Endothelial cell of umbilical vein (primary cell): ENCODE data around the gene NDUFAF2. TPM values are rescaled to one million over a fixed set of nuclear protein-coding genes. Genes with fewer than 3 reads are reported as not detected.

Experiments used
- BruUV-seq: library from RNA; stranded (reverse); fragments of 400-500 nt; replicated peaks from 2 replicates; lab custom pipeline; 2021; lab: Mats Ljungman, UMichigan
- CTCF ChIA-PET: fragments of 300-600, 350-600 bp; sonication (Branson Sonifier 250); formaldehyde crosslinking; loops from one replicate; lab custom pipeline; 2021; ENCODE audit warnings: antibody characterized with exemption, inconsistent platforms; lab: Charles Lee
- POLR2A ChIA-PET: fragments of 300-600, 350-600 bp; sonication (Branson Sonifier 250); formaldehyde crosslinking; loops from one replicate; lab custom pipeline; 2021; ENCODE audit warnings: antibody characterized with exemption, inconsistent platforms; lab: Charles Lee
- DNase-seq: peaks from one replicate; pipeline ENCODE4 v3.0.0-alpha.2; 2011; ENCODE audit warnings: low read depth, low spot score
- FAIRE-seq: peaks from 2 replicates; lab custom pipeline; 2011; peaks lifted over from hg19 to GRCh38; lab: Jason Lieb, UNC
- H2AFZ ChIP-seq: 2 replicates; pipeline ENCODE4 v1.6.0; 2012; ENCODE audit warnings: low read depth, low read length, control low read depth, inconsistent platforms
- H3K27ac ChIP-seq: 2 replicates; pipeline ENCODE4 v1.5.1; 2011; ENCODE audit warnings: low read depth, mild to moderate bottlenecking, control low read depth, low read length, moderate library complexity; ENCODE audit not compliant: insufficient read depth
- H3K27me3 ChIP-seq, 2 experiments: 2 replicates each; pipeline versions ENCODE4 v1.6.0 to v1.6.1; 2011; ENCODE audit warnings: low read length in 2 of 2, mixed read lengths in 1 of 2; ENCODE audit not compliant: control insufficient read depth in 2 of 2, insufficient read depth in 2 of 2
- H3K36me3 ChIP-seq, 2 experiments: 2 replicates in 1 of 2; 3 replicates in 1 of 2; pipeline ENCODE4 v1.5.1; 2011; ENCODE audit warnings: low read length in 2 of 2, mild to moderate bottlenecking in 1 of 2, moderate library complexity in 1 of 2; ENCODE audit not compliant: control insufficient read depth in 2 of 2, insufficient read depth in 2 of 2; ENCODE audit errors: extremely low read depth in 1 of 2
- H3K4me1 ChIP-seq: 3 replicates; pipeline ENCODE4 v1.5.1; 2011; ENCODE audit warnings: mild to moderate bottlenecking, low read length; ENCODE audit not compliant: control insufficient read depth, insufficient read depth; ENCODE audit errors: extremely low read depth
- H3K4me2 ChIP-seq: 2 replicates; pipeline ENCODE4 v1.6.1; 2011; ENCODE audit warnings: low read length, control low read depth, mixed read lengths; ENCODE audit not compliant: insufficient read depth
- H3K4me3 ChIP-seq, 3 experiments: fragments of 200-600 bp in 1 of 3; sonication (generic), shearing (Covaris generic) in 1 of 3; replicated peaks in 1 of 3; 2 replicates each; pipeline ENCODE4 v1.5.1; 2011 to 2016; ENCODE audit warnings: control low read depth in 3 of 3, low read length in 3 of 3, mild to moderate bottlenecking in 2 of 3, inconsistent platforms in 1 of 3, low read depth in 1 of 3, moderate library complexity in 1 of 3; ENCODE audit not compliant: insufficient read depth in 1 of 3
- H3K79me2 ChIP-seq: 2 replicates; pipeline ENCODE4 v1.6.0; 2012; ENCODE audit warnings: low read length, inconsistent platforms; ENCODE audit not compliant: control insufficient read depth, insufficient read depth
- H3K9ac ChIP-seq: replicated peaks from 2 replicates; pipeline ENCODE3; 2011; ENCODE audit warnings: low read length, control low read depth; ENCODE audit not compliant: insufficient read depth; ENCODE audit errors: extremely low read depth
- H3K9me1 ChIP-seq: replicated peaks from 3 replicates; pipeline ENCODE4 v1.6.0; 2011; ENCODE audit warnings: mild to moderate bottlenecking, low read length; ENCODE audit not compliant: control insufficient read depth, insufficient read depth; ENCODE audit errors: extremely low read depth
- H3K9me3 ChIP-seq: replicated peaks from 2 replicates; pipeline ENCODE4 v1.5.1; 2012; ENCODE audit warnings: low read length, inconsistent platforms; ENCODE audit not compliant: control insufficient read depth, insufficient read depth
- H4K20me1 ChIP-seq: replicated peaks from 2 replicates; pipeline ENCODE3; 2011; ENCODE audit warnings: mild to moderate bottlenecking, low read length; ENCODE audit not compliant: control insufficient read depth, insufficient read depth; ENCODE audit errors: extremely low read depth
- EZH2 ChIP-seq: IDR thresholded peaks from 2 replicates; pipeline ENCODE4 v1.6.1; 2012; ENCODE audit warnings: borderline replicate concordance, low read depth, mild to moderate bottlenecking, moderate library complexity, low read length, inconsistent platforms; ENCODE audit not compliant: severe bottlenecking
- FOS ChIP-seq: IDR thresholded peaks from 2 replicates; pipeline ENCODE4 v1.6.1; 2011; ENCODE audit warnings: mild to moderate bottlenecking, low read length, moderate library complexity, borderline replicate concordance; ENCODE audit not compliant: insufficient read depth
- GATA2 ChIP-seq: IDR thresholded peaks from 2 replicates; pipeline ENCODE4 v1.7.0; 2011; ENCODE audit warnings: low read depth, mild to moderate bottlenecking, moderate library complexity, mixed read lengths, low read length; ENCODE audit not compliant: insufficient read length, insufficient read depth
- JUN ChIP-seq: IDR thresholded peaks from 2 replicates; pipeline ENCODE4 v1.6.1; 2011; ENCODE audit warnings: borderline replicate concordance, low read depth; ENCODE audit not compliant: insufficient read length, insufficient read depth
- MYC ChIP-seq: IDR thresholded peaks from one replicate; pipeline ENCODE4 v1.6.1; 2011; ENCODE audit warnings: mild to moderate bottlenecking, low read depth, low read length
- POLR2A ChIP-seq: IDR thresholded peaks from 2 replicates; pipeline ENCODE4 v1.6.1; 2012; ENCODE audit warnings: low read depth, mild to moderate bottlenecking, control low read depth, low read length
- POLR2AphosphoS5 ChIP-seq: IDR thresholded peaks from 2 replicates; pipeline ENCODE4 v1.6.1; 2012; ENCODE audit warnings: low read depth, mild to moderate bottlenecking, control low read depth, low read length, moderate library complexity; ENCODE audit not compliant: insufficient read depth
- dilution Hi-C: fragments of 300-500 bp; cut with MboI; formaldehyde crosslinking; loops from one replicate; pipeline ENCODE4 v1.15.0; 2019; ENCODE audit warnings: low sequenced_read_pairs; ENCODE audit not compliant: extremely low pct_ligation_motif_present
- intact Hi-C: fragments of 100-400 bp; cut with micrococcal nuclease; formaldehyde crosslinking; loops from one replicate; pipeline ENCODE4 v1.10.0; 2022
- polyA plus RNA-seq, 4 experiments: library from polyadenylated mRNA; depleted of rRNA in 3 of 4; stranded (reverse) in 3 of 4; unstranded in 1 of 4; fragments of >200 nt; gene quantifications; 2 replicates each; pipeline versions ENCODE4 v1.2.1 to v1.2.3, GENCODE V29; 2011 to 2012; ENCODE audit warnings: missing spikeins in 1 of 4
- total RNA-seq: library from RNA; stranded (reverse); gene quantifications from 2 replicates; pipeline ENCODE4 v1.2.3, GENCODE V29; 2021
- TF ChIP-seq, protein P1 (sequence below): IDR thresholded peaks from 2 replicates; pipeline ENCODE4 v1.6.1; 2011; ENCODE audit not compliant: insufficient read depth, insufficient read length
- TF ChIP-seq, protein P2 (sequence below), 2 donors: IDR thresholded peaks; 1 replicate in 1 of 2; 2 replicates in 1 of 2; pipeline ENCODE4 v1.5.1; 2011; ENCODE audit warnings: low read length in 2 of 2, mild to moderate bottlenecking in 2 of 2, moderate library complexity in 2 of 2, control low read depth in 1 of 2, inconsistent platforms in 1 of 2, low read depth in 1 of 2; ENCODE audit not compliant: insufficient read depth in 1 of 2; ENCODE audit errors: extremely low read depth in 1 of 2

The NDUFAF2 gene
- total and polyA plus RNA-seq, 2 donors (not counting 3 experiments of a cell fraction or from before 2014, with no cell fraction given): 10.7 to 39.9 TPM

DNA sequence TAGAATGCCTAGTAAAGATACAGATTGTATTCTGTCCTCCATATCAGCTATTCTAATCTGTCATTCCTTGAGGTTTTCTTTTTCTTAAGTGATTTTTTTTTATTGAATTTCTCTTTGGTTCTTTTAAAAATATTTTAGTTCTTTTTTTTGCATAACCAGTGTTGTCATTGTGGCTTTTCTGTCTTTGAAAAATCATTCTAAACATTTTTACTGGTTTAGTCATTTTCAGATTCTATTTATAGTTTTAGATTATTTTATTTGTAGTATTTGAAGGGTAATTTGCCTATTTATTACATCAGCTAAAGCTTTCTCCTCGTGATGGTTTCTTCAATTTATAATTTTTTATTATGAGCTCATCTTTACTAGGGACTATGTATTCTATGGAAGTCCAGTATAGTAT is 78.1 kb downstream of the NDUFAF2 start:
- no peak overlapping the region for H3K9ac ChIP-seq
- H3K4me3 ChIP-seq: no peak overlapping the region
- H3K79me2 ChIP-seq: peaks cover 6% of the 10 kb centered on the region
- H4K20me1 ChIP-seq: no peaks in the 10 kb centered on the region
- CTCF ChIA-PET: interaction anchor here (2.0 to 2.9 kb wide), 2 partner anchors 22 to 46 kb away, joined by 4 to 11 read pairs; no protein-coding TSS in a partner anchor
- peaks cover 3% of the 10 kb centered on the region for H3K9me1 ChIP-seq
- H3K9me3 ChIP-seq: no peaks in the 10 kb centered on the region
- H3K27ac ChIP-seq: no peak overlapping the region
- H3K36me3 ChIP-seq: no peaks in the 10 kb centered on the region
- no peak for DNase-seq
- H3K4me1 ChIP-seq: peaks cover 9% of the 10 kb centered on the region
- H2AFZ ChIP-seq: no peak overlapping the region
- dilution Hi-C loops: no loop called here
- no TSS peak for BruUV-seq
- intact Hi-C loops: no loop called here
- POLR2A ChIA-PET: no interaction called here
- FAIRE-seq: no peak
- no peaks in the 10 kb centered on the region for H3K27me3 ChIP-seq
- no peak overlapping the region for H3K4me2 ChIP-seq
- TF ChIP-seq, protein P1, sequence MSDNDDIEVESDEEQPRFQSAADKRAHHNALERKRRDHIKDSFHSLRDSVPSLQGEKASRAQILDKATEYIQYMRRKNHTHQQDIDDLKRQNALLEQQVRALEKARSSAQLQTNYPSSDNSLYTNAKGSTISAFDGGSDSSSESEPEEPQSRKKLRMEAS: no peak
- TF ChIP-seq FOS: no peak
- TF ChIP-seq, protein P2, sequence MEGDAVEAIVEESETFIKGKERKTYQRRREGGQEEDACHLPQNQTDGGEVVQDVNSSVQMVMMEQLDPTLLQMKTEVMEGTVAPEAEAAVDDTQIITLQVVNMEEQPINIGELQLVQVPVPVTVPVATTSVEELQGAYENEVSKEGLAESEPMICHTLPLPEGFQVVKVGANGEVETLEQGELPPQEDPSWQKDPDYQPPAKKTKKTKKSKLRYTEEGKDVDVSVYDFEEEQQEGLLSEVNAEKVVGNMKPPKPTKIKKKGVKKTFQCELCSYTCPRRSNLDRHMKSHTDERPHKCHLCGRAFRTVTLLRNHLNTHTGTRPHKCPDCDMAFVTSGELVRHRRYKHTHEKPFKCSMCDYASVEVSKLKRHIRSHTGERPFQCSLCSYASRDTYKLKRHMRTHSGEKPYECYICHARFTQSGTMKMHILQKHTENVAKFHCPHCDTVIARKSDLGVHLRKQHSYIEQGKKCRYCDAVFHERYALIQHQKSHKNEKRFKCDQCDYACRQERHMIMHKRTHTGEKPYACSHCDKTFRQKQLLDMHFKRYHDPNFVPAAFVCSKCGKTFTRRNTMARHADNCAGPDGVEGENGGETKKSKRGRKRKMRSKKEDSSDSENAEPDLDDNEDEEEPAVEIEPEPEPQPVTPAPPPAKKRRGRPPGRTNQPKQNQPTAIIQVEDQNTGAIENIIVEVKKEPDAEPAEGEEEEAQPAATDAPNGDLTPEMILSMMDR (IDR thresholded peaks at IDR 0.05; ENCODE audit: extremely low read depth in 1 of 2, insufficient read depth in 1 of 2, low read depth in 1 of 2, low read length in 2 of 2): no peak
- TF ChIP-seq EZH2: no peak
- TF ChIP-seq GATA2: no peak
- TF ChIP-seq POLR2A: no peak
- TF ChIP-seq POLR2AphosphoS5: no peak
- no peak for TF ChIP-seq JUN
- TF ChIP-seq MYC: no peak
